Sigmoid colon (tissue), 4 donors: ENCODE results near the gene PCDH12.

Source experiments
- CTCF ChIP-seq, 4 experiments: fragments of 450-650 bp in 3 of 4; fragments of 200-600 bp in 1 of 4; IDR thresholded peaks; one replicate each; pipeline ENCODE4 v1.5.1; 2016 to 2019; ENCODE audit warnings: antibody characterized with exemption in 4 of 4, mild to moderate bottlenecking in 3 of 4, moderate library complexity in 2 of 4
- EP300 ChIP-seq, 4 donors: sonication (generic); formaldehyde crosslinking; IDR thresholded peaks; one replicate each; pipeline ENCODE4 v1.6.1; 2017; ENCODE audit warnings: antibody characterized with exemption in 4 of 4
- POLR2A ChIP-seq, 2 donors: fragments of 450-650 bp; IDR thresholded peaks; one replicate each; pipeline ENCODE4 v1.6.1; 2016; ENCODE audit warnings: antibody characterized with exemption in 2 of 2, mild to moderate bottlenecking in 2 of 2, moderate library complexity in 2 of 2
- POLR2AphosphoS5 ChIP-seq, 4 donors: sonication (generic); formaldehyde crosslinking; IDR thresholded peaks; one replicate each; pipeline ENCODE4 v1.6.1; 2017; ENCODE audit warnings: antibody characterized with exemption in 4 of 4

- TF ChIP-seq POLR2A (IDR thresholded peaks at IDR 0.05), result no peak
- no peak for TF ChIP-seq CTCF (IDR thresholded peaks at IDR 0.05)
- TF ChIP-seq EP300 (IDR thresholded peaks at IDR 0.05), result no peak
- TF ChIP-seq POLR2AphosphoS5 (IDR thresholded peaks at IDR 0.05), result no peak
These were observed 48.8 kb downstream of the PCDH12 start for GRCh38 chr5:141909212-141909611.
